Panc1 (cell line): Measurements from ENCODE around the gene GDAP1L1.

ENCODE experiments used
- POLR2AphosphoS5 ChIP-seq: IDR thresholded peaks from 2 replicates; pipeline ENCODE4 v1.6.1; 2012; ENCODE audit warnings: mild to moderate bottlenecking, low read depth, low read length, moderate library complexity
- SIN3A ChIP-seq: IDR thresholded peaks from 2 replicates; pipeline ENCODE4 v1.6.1; 2012; ENCODE audit warnings: low read depth, mild to moderate bottlenecking, low read length, moderate library complexity, borderline replicate concordance; ENCODE audit not compliant: insufficient read depth
- TCF7L2 ChIP-seq: IDR thresholded peaks from 2 replicates; pipeline ENCODE4 v1.6.1; 2011; ENCODE audit warnings: mild to moderate bottlenecking, low read depth, low read length, inconsistent platforms
- TF ChIP-seq, protein P1 (sequence below): fragments of 450-650 bp; IDR thresholded peaks from 2 replicates; pipeline ENCODE4 v1.5.1; 2017; ENCODE audit warnings: mild to moderate bottlenecking
- TF ChIP-seq, protein P2 (sequence below), 2 experiments: IDR thresholded peaks; 2 replicates each; pipeline ENCODE4 v1.6.1; 2011 to 2012; ENCODE audit warnings: low read depth in 2 of 2, control low read depth in 1 of 2, low read length in 1 of 2, mild to moderate bottlenecking in 1 of 2, moderate library complexity in 1 of 2; ENCODE audit not compliant: insufficient read depth in 1 of 2

DNA sequence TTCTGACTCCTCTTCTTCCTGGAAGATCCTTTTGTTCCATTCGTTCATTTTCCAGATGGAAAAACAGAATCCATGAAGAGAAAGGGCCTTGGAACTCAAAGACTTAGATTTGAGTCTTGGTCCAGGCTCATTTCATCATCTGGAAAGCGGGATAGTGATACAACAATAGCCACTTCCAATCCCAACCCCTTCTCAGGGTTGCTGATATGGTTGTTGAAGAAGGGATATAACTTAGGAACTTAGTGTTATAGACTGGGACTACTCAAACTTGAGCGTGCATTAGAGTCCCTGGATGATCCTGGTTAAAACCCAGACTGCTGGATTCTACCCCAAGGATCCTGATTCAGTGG is 1.3 kb downstream of the GDAP1L1 start:
- TF ChIP-seq, protein P1, sequence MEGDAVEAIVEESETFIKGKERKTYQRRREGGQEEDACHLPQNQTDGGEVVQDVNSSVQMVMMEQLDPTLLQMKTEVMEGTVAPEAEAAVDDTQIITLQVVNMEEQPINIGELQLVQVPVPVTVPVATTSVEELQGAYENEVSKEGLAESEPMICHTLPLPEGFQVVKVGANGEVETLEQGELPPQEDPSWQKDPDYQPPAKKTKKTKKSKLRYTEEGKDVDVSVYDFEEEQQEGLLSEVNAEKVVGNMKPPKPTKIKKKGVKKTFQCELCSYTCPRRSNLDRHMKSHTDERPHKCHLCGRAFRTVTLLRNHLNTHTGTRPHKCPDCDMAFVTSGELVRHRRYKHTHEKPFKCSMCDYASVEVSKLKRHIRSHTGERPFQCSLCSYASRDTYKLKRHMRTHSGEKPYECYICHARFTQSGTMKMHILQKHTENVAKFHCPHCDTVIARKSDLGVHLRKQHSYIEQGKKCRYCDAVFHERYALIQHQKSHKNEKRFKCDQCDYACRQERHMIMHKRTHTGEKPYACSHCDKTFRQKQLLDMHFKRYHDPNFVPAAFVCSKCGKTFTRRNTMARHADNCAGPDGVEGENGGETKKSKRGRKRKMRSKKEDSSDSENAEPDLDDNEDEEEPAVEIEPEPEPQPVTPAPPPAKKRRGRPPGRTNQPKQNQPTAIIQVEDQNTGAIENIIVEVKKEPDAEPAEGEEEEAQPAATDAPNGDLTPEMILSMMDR = no peak
- TF ChIP-seq POLR2AphosphoS5 (no peak), SIN3A (no peak), TCF7L2 (no peak)
- TF ChIP-seq, protein P2, sequence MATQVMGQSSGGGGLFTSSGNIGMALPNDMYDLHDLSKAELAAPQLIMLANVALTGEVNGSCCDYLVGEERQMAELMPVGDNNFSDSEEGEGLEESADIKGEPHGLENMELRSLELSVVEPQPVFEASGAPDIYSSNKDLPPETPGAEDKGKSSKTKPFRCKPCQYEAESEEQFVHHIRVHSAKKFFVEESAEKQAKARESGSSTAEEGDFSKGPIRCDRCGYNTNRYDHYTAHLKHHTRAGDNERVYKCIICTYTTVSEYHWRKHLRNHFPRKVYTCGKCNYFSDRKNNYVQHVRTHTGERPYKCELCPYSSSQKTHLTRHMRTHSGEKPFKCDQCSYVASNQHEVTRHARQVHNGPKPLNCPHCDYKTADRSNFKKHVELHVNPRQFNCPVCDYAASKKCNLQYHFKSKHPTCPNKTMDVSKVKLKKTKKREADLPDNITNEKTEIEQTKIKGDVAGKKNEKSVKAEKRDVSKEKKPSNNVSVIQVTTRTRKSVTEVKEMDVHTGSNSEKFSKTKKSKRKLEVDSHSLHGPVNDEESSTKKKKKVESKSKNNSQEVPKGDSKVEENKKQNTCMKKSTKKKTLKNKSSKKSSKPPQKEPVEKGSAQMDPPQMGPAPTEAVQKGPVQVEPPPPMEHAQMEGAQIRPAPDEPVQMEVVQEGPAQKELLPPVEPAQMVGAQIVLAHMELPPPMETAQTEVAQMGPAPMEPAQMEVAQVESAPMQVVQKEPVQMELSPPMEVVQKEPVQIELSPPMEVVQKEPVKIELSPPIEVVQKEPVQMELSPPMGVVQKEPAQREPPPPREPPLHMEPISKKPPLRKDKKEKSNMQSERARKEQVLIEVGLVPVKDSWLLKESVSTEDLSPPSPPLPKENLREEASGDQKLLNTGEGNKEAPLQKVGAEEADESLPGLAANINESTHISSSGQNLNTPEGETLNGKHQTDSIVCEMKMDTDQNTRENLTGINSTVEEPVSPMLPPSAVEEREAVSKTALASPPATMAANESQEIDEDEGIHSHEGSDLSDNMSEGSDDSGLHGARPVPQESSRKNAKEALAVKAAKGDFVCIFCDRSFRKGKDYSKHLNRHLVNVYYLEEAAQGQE (IDR thresholded peaks at IDR 0.05; ENCODE audit: insufficient read depth in 1 of 2, low read depth in 2 of 2, low read length in 1 of 2) = peak in 1 of 2 experiments; percentile 31; a peak in 1 of 4 replicates
